GM19025 (cell line): ENCODE results near the gene KAT6B.
A peak's percentile ranks its signal among the peaks of the same experiment; 100 is the strongest.
"Not testable (repeated sequence)": the region's sequence is repeated elsewhere in the genome, so short reads cannot be mapped to it uniquely, and the experiment has no call there.

Source experiments
- ATAC-seq: cut with Tn5 transposase; IDR thresholded peaks from one replicate; pipeline ENCODE4 v1.9.1; 2021; ENCODE audit warnings: mild to moderate bottlenecking, low read depth, moderate library complexity; ENCODE audit not compliant: unreplicated experiment

The KAT6B gene

DNA sequence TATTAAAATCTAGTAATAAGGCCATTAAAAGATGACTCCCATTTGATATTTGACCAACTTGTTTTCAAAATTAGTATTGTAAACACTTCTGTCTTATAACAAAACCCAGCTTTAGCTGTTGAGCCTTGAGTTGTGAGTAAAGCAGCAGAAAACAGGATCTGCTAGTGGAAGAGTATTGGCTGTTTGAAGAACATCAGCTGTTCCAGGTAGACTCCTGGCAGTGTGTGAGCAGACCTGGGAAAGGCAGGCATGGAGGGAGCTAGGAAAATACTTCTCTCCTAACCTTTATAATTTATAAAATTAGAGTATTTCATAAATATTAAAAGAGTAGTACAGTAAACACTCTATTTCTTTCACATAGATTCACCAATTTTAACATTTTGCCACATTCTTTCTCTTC is 29.0 kb downstream of the KAT6B start:
- no peak for ATAC-seq

DNA sequence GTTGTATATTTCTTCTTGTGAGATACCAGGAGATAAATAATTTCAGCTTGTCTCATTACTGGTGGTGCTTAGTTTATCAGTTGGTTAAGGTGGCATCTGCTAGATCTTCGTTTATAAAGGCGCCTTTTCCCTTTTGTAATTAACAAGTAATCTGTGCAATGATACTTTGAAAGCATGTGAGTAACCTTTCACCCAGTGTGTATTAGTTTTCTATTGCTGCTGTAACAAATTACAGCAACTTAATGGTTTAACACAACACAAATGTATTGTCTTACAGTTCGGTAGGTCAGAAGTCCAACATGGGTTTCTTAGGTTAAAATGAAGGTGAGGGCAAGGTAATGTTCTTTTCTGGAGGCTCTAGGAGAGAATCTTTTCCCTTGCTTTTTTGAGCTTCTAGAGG is 30.5 kb downstream of the KAT6B start:
- no peak for ATAC-seq

- ATAC-seq = no peak
Measured at GRCh38 chr10:74857586-74857985, 31.2 kb downstream of the KAT6B start.

- ATAC-seq = no peak
Measured at GRCh38 chr10:74859546-74859945, 33.1 kb downstream of the KAT6B start.

- ATAC-seq = no peak
Measured at GRCh38 chr10:74862625-74863024, 36.2 kb downstream of the KAT6B start.

DNA sequence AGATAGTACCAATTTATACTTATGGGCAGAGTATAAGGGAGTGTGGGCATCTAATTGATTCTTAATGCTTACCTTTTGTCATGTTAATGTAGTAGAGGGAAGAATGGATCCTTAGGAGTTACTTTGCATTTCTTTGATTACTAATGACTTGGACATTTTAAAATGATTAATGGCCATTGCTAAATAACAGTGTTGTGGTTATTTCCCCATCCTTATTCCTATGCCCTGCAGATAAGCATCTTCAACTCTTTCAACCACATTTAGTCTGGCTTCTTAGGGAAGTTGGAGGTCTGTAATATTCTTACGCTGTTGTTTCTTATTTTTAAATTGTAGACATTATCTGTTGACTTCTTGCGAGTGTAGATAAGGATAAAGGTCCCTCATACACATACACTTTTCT is 37.2 kb downstream of the KAT6B start:
- no peak for ATAC-seq

GRCh38 chr10:74867351-74867750 is 41.0 kb downstream of the KAT6B start:
- ATAC-seq = no peak

- no peak for ATAC-seq
Measured at GRCh38 chr10:74868392-74868977, 42.1 kb downstream of the KAT6B start.

- no peak for ATAC-seq
Measured at GRCh38 chr10:74869635-74870034, 43.2 kb downstream of the KAT6B start.

GRCh38 chr10:74870191-74870590 is 43.8 kb downstream of the KAT6B start:
- ATAC-seq = no peak

GRCh38 chr10:74871595-74872382 is 45.4 kb downstream of the KAT6B start:
- ATAC-seq = peak; percentile 82

DNA sequence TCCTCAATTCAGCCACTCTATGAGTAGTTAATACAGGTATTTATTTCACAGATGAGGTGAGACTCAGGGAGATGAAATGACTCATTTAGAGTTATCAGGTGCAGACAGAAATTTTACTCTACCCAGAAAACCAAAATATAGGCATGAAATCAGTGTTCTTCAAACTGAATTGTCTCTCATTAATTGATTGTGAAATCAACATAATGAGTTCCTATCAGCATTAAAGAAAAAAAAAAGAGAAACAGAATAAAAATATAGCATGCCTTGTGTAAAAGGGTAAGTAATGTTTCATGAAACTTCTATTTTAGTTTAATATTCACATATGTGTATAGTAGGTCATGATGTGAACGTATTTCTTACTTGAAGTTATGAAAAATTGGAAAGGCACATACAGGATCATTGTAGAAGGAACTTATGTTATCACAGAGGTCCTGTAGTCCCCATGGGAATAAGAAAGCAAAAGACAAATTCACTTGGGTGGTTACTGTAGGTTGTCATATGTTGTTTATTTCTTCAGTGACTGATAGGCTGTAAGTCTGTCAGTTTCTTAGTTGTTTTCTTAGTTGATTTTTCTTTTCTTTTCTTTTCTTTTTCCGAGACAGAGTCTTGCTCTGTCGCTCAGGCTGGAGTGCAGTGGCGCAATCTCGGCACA is 47.5 kb downstream of the KAT6B start:
- no peak for ATAC-seq

DNA sequence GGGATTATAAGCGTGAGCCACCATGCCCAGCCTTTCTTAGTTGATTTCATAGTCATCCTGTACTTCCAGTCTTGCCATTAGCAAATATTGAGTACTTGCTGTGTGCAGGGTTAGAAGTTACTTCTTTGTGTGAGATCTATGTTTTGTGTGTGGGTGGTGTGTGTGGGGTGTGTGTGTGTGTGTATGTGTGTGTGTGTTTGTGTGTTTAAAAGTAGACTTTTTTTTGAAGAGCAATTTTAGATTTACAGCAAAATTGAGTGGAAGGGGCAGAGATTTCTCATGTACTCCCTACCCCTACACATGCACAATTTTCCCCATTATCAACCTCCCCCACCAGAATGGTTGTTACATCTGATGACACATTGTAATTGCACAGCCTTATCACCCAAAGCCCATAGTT is 48.2 kb downstream of the KAT6B start:
- no peak for ATAC-seq

GRCh38 chr10:74875068-74875467 is 48.7 kb downstream of the KAT6B start:
- ATAC-seq = no peak

GRCh38 chr10:74875966-74876365 is 49.6 kb downstream of the KAT6B start:
- no peak for ATAC-seq

GRCh38 chr10:74877054-74877453 is 50.7 kb downstream of the KAT6B start:
- not testable (repeated sequence) for ATAC-seq

- ATAC-seq = no peak
Measured at GRCh38 chr10:74877898-74878297, 51.5 kb downstream of the KAT6B start.

- ATAC-seq = no peak
Measured at GRCh38 chr10:74880041-74880440, 53.6 kb downstream of the KAT6B start.

DNA sequence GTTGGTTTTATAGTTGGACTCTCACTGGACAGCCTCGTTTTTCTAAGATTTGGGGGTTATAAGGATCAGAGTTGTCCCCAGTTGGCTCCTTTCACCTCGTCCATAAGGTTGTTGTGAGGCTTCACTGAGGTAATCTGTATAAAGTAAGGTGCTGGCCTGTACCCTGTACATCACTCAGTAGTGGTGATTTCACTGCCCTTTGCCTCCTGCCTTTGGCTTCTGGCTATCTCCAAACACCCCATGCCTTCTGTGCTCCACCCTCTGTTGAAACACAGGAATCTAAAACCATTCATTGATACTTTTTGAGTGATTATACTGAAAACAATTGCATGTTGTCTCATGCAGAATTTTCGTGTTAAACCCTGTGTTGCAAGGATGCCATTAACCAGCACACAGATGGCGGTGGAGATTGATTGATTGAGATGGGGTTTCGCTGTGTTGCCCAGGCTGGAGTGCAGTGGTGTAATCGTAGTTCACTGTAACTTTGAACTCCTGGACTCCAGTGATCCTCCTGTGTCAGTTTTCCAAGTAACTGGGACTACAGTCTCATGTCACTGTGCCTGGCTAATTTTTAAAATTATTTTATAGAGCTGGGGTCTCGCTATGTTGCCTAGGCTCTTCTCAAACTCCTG is 55.0 kb downstream of the KAT6B start:
- no peak for ATAC-seq

DNA sequence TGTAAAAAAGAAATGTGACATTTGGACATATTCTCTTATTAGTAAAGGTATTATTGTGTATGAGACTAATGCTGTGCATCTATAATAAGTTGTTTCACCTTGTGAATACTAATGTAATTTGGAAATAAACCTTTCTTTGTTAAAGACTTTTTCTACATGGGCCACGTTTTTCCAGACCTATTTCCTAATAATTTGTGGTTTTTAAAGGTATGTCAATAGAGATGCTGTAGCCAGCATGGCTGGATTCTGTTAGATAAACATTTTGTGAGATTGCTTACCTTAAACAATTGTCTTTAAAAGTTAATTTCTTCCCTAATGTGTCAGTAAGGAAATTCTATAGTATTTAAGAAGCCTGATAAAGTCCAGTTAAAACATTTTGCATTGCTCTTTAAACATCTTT is 56.0 kb downstream of the KAT6B start:
- ATAC-seq = no peak

DNA sequence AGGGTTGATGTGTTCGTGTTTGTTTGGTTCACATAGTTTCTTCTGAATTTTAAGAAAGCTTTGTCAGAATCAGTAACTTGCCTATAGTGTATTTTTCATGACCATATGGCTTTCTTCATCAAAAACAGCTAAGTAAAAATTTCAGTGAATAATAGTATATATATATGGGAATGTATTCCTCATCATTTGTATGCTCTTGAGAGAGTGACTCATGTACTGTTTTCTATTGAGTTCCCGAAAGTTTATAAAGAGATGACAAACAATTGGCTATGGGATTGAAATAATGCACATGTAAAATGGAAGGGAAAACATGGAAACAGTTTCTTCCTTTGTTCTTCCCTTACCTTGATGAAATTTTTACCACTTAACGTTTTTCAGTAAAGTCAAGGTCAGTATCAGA is 56.4 kb downstream of the KAT6B start:
- ATAC-seq = no peak
